ENCODE data around the gene BRMS1L. TPM values are rescaled to one million over a fixed set of nuclear protein-coding genes. Genes with fewer than 3 reads are reported as not detected.

Gene BRMS1L
- total and polyA plus RNA-seq, 10 of the 15 experiments (the other 5 are each of a cell fraction or from before 2014, with no cell fraction given), result 5.3 to 26.7 (median 8.3) TPM

GRCh38 chr14:35847636-35848035 is 21.5 kb downstream of the BRMS1L start:
- no peaks in the 10 kb centered on the region for H3K27me3 ChIP-seq (replicated peaks in 1 of 2; ENCODE audit: control insufficient read depth in 2 of 2, insufficient read depth in 2 of 2, low read length in 1 of 2)
- no TSS peak for BruUV-seq (replicated peaks)
- no peaks in the 10 kb centered on the region for H4K20me1 ChIP-seq (ENCODE audit: control insufficient read depth, insufficient read depth)
- peaks cover 2% of the 10 kb centered on the region; the same call in 2 of the 3 replicates for H3K9me3 ChIP-seq (replicated peaks; ENCODE audit: control insufficient read depth, insufficient read depth, low read length)
- SMC1A ChIA-PET (ENCODE audit: uncharacterized antibody, unreplicated experiment), result no interaction called here
- no peaks in the 10 kb centered on the region for H3K4me1 ChIP-seq (ENCODE audit: control insufficient read depth, insufficient read depth, low read length)
- DNase-seq (ENCODE audit: low read depth, low spot score) (no peak), FAIRE-seq (no peak), ATAC-seq (no peak)
- peaks cover 0 to 11% of the 10 kb centered on the region in 2 experiments; a peak in 3 of 4 replicates for H3K36me3 ChIP-seq (ENCODE audit: control insufficient read depth in 2 of 2, insufficient read depth in 2 of 2, low read length in 1 of 2)
- no peak overlapping the region for H2AFZ ChIP-seq (ENCODE audit: control insufficient read depth, low read depth, low read length)
- RAD21 ChIA-PET (ENCODE audit: unreplicated experiment), result no interaction called here
- H3K27ac ChIP-seq (ENCODE audit: control insufficient read depth, insufficient read depth), result no peak overlapping the region
- no peaks in the 10 kb centered on the region for H3K79me2 ChIP-seq (ENCODE audit: control insufficient read depth, insufficient read depth, low read length)
- POLR2A ChIA-PET, result no interaction called here
- in situ Hi-C loops (cut with MboI) (no loop called here), intact Hi-C loops (cut with micrococcal nuclease; ENCODE audit: unreplicated experiment) (no loop called here)
- H3K4me3 ChIP-seq, result no peak overlapping the region
- H3K9ac ChIP-seq (ENCODE audit: control insufficient read depth, insufficient read depth, low read length), result no peak overlapping the region
- CTCF ChIA-PET, result interaction anchor here (1.2 kb wide), 1 partner anchor 30 kb away, joined by 3 read pairs; no protein-coding TSS in a partner anchor
- H3K4me2 ChIP-seq (ENCODE audit: control insufficient read depth, insufficient read depth), result no peak overlapping the region
- 98% methylated on average over 2 of the region's 2 CpGs for WGBS (ENCODE audit: insufficient coverage, insufficient replicate concordance, low lambda C conversion rate, missing lambda C conversion rate)
- no peak for TF ChIP-seq IRF3 (IDR thresholded peaks at IDR 0.05)
- no peak for TF ChIP-seq PAX5 (IDR thresholded peaks at IDR 0.05; ENCODE audit: borderline replicate concordance, low read depth, low read length)
- TF ChIP-seq GABPA (IDR thresholded peaks at IDR 0.05; ENCODE audit: low read depth), result no peak
- TF ChIP-seq NRF1 (conservative IDR thresholded peaks at IDR 0.05; ENCODE audit: low read depth, low read length), result no peak
- no peak for TF ChIP-seq MTA2 (IDR thresholded peaks at IDR 0.05; ENCODE audit: low read depth)
- no peak for TF ChIP-seq TARDBP (IDR thresholded peaks at IDR 0.05; ENCODE audit: borderline replicate concordance)
- TF ChIP-seq HCFC1 (IDR thresholded peaks at IDR 0.05; ENCODE audit: low read length), result no peak
- TF ChIP-seq DPF2 (IDR thresholded peaks at IDR 0.05), result no peak
- TF ChIP-seq E2F4 (IDR thresholded peaks at IDR 0.05; ENCODE audit: low read depth, low read length), result no peak
- TF ChIP-seq IRF5 (IDR thresholded peaks at IDR 0.05; ENCODE audit: borderline replicate concordance), result no peak
- no peak for TF ChIP-seq ZBTB4 (CRISPR knock-in tag; IDR thresholded peaks at IDR 0.05)
- no peak for TF ChIP-seq RBBP5 (conservative IDR thresholded peaks at IDR 0.05)
- TF ChIP-seq MEF2A (IDR thresholded peaks at IDR 0.05; ENCODE audit: insufficient read depth, low read depth, low read length), result no peak
- no peak for TF ChIP-seq RELB (IDR thresholded peaks at IDR 0.05; ENCODE audit: low read depth)
